Muscle layer of duodenum (tissue), 2 donors: ENCODE data around the gene CXorf51A.
"Not testable (repeated sequence)": the region's sequence is repeated elsewhere in the genome, so short reads cannot be mapped to it uniquely, and the experiment has no call there.

Source experiments
- H3K27ac ChIP-seq: one replicate; pipeline ENCODE4 v1.7.0; 2013; ENCODE audit warnings: mild to moderate bottlenecking, low read length
- H3K27me3 ChIP-seq: one replicate; pipeline ENCODE4 v1.7.0; 2013; ENCODE audit warnings: low read depth, mild to moderate bottlenecking, control low read depth, low read length
- H3K36me3 ChIP-seq, 2 donors: one replicate each; pipeline ENCODE4 v1.7.0; 2013; ENCODE audit warnings: low read length in 2 of 2, control low read depth in 1 of 2, mild to moderate bottlenecking in 1 of 2; ENCODE audit not compliant: insufficient read depth in 2 of 2, control insufficient read depth in 1 of 2
- H3K4me1 ChIP-seq, 2 donors: one replicate each; pipeline ENCODE4 v1.7.0; 2013; ENCODE audit warnings: low read length in 2 of 2, mild to moderate bottlenecking in 2 of 2, control low read depth in 1 of 2, moderate library complexity in 1 of 2; ENCODE audit not compliant: insufficient read depth in 2 of 2, control insufficient read depth in 1 of 2
- H3K4me3 ChIP-seq, 2 donors: one replicate each; pipeline ENCODE4 v1.7.0; 2013; ENCODE audit warnings: low read length in 2 of 2, low read depth in 1 of 2, mild to moderate bottlenecking in 1 of 2
- H3K9me3 ChIP-seq, 2 donors: one replicate each; pipeline ENCODE4 v1.7.0; 2013; ENCODE audit warnings: low read length in 2 of 2, control low read depth in 1 of 2, mild to moderate bottlenecking in 1 of 2; ENCODE audit not compliant: control insufficient read depth in 1 of 2
- donor health status: healthy.

Gene CXorf51A

GRCh38 chrX:146814644-146815043, at the start of gene CXorf51A:
CXorf51A (minus strand) TSS chrX:146814744; CDS start chrX:146814723, 21 bp downstream.
- not testable (repeated sequence) for H3K4me3 ChIP-seq, H3K9me3 ChIP-seq, H3K4me1 ChIP-seq, H3K27ac ChIP-seq, H3K27me3 ChIP-seq, H3K36me3 ChIP-seq

- H3K9me3 ChIP-seq, result no peaks in the 10 kb centered on the region
- no peaks in the 10 kb centered on the region for H3K4me1 ChIP-seq
- no peak overlapping the region for H3K4me3 ChIP-seq
Measured at GRCh38 chrX:146863566-146863965, 49.0 kb upstream of the CXorf51A start.

GRCh38 chrX:146854281-146854680, 39.7 kb upstream of the CXorf51A start:
- Histone ChIP-seq H3K36me3 (no peaks in the 10 kb centered on the region), H3K4me3 (no peak overlapping the region), H3K27me3 (no peaks in the 10 kb centered on the region), H3K4me1 (no peaks in the 10 kb centered on the region), H3K27ac (no peak overlapping the region), H3K9me3 (no peaks in the 10 kb centered on the region)

More at GRCh38 chrX:146863566-146863965, 49.0 kb upstream of the CXorf51A start:
- Histone ChIP-seq H3K27me3 (no peaks in the 10 kb centered on the region), H3K27ac (no peak overlapping the region), H3K36me3 (no peaks in the 10 kb centered on the region)

DNA sequence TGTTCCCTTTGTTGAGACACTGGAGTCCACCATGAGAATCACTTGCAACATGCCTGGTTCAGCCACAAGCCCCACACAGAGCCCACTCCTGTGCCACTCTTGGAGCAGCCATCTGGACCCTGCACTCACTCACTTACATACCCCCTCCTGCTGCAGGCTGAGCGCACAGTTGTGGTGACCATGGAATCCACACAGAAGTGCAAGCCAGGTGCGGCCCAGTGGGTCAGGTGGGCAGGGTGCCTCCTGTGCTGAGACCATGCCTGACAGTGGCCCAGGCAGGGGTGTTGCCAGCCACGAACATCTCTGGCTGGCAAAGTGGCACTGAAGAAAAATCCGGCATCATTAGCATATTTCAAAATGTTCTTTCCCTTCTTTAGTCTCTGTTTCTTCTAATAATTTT, 17.4 kb upstream of the CXorf51A start:
- Histone ChIP-seq H3K27me3 (no peaks in the 10 kb centered on the region), H3K27ac (no peak overlapping the region), H3K4me1 (no peaks in the 10 kb centered on the region), H3K4me3 (no peak overlapping the region), H3K36me3 (no peaks in the 10 kb centered on the region), H3K9me3 (no peaks in the 10 kb centered on the region)

DNA sequence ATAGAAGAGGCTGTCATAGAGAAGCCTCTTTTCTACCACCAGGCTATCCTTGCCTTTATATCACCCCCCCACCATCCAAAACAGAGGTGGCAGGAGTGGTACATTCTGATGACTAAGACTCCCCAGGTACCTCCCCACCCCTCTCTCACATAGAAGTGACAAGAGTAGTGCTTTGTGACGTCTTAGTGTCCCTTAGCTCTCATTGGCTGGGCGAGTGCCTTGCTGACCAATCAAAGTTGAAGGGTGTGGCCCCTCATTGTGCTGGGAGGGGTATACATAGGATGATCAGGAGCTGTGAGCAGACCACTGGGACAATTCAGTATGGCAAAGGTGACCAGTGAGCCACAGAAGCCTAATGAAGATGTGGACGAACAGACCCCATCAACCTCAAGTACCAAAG, 5.1 kb downstream of the CXorf51A start, which contains the start of gene CXorf51B:
TSS of gene CXorf51B (plus strand) at position 301 of the 400 bp plus-strand sequence. CDS start at position 322, 21 bp downstream.
- H3K36me3 ChIP-seq, H3K27me3 ChIP-seq, H3K4me3 ChIP-seq, H3K27ac ChIP-seq, H3K9me3 ChIP-seq, H3K4me1 ChIP-seq: not testable (repeated sequence)
